HAP-1 (cell line): Measurements from ENCODE around the gene NPPB.

ENCODE experiments used
- DNase-seq, 2 experiments: peaks; one replicate each; pipeline ENCODE4 v3.0.0-alpha.2; 2016 to 2020; ENCODE audit warnings: low spot score in 2 of 2
- H3K27me3 ChIP-seq: fragments of 250-450 bp; sonication (Bioruptor Pico); 2 replicates; pipeline ENCODE4 v1.5.1; 2020; ENCODE audit warnings: low read depth, mild to moderate bottlenecking, moderate library complexity
- H3K36me3 ChIP-seq: fragments of 250-450 bp; sonication (Bioruptor Pico); replicated peaks from 2 replicates; pipeline ENCODE4 v1.5.1; 2020; ENCODE audit warnings: mild to moderate bottlenecking
- H3K4me1 ChIP-seq: fragments of 250-450 bp; sonication (Bioruptor Pico); 2 replicates; pipeline ENCODE4 v1.5.1; 2020; ENCODE audit warnings: mild to moderate bottlenecking
- H3K4me3 ChIP-seq: fragments of 250-450 bp; sonication (Bioruptor Pico); 2 replicates; pipeline ENCODE4 v1.5.1; 2020; ENCODE audit warnings: mild to moderate bottlenecking, moderate library complexity
- H3K9me3 ChIP-seq: fragments of 250-450 bp; sonication (Bioruptor Pico); 2 replicates; pipeline ENCODE4 v1.5.1; 2020; ENCODE audit warnings: mild to moderate bottlenecking, moderate library complexity
- in situ Hi-C: fragments of 300-500 bp; cut with MboI; formaldehyde crosslinking; loops from 3 replicates; pipeline ENCODE4 v1.14.3; 2020; ENCODE audit warnings: low sequenced_read_pairs, inconsistent platforms, mixed read lengths

Gene NPPB

GRCh38 chr1:11877074-11877473 lies 18.3 kb upstream of the NPPB start:
- H3K4me3 ChIP-seq, result no peak overlapping the region
- in situ Hi-C loops, result no loop called here
- H3K27me3 ChIP-seq, result peaks cover 41% of the 10 kb centered on the region
- DNase-seq, result no peak
- no peaks in the 10 kb centered on the region for H3K9me3 ChIP-seq
- H3K36me3 ChIP-seq, result no peaks in the 10 kb centered on the region
- H3K4me1 ChIP-seq, result no peaks in the 10 kb centered on the region

GRCh38 chr1:11875094-11875493 lies 16.3 kb upstream of the NPPB start:
- no peak overlapping the region for H3K4me3 ChIP-seq
- peaks cover 41% of the 10 kb centered on the region for H3K27me3 ChIP-seq
- H3K9me3 ChIP-seq, result no peaks in the 10 kb centered on the region
- in situ Hi-C loops, result no loop called here
- no peaks in the 10 kb centered on the region for H3K4me1 ChIP-seq
- no peak for DNase-seq
- no peaks in the 10 kb centered on the region for H3K36me3 ChIP-seq

GRCh38 chr1:11874624-11875023 lies 15.9 kb upstream of the NPPB start:
- H3K27me3 ChIP-seq, result peaks cover 38% of the 10 kb centered on the region
- H3K9me3 ChIP-seq, result no peaks in the 10 kb centered on the region
- no peak for DNase-seq
- no peak overlapping the region for H3K4me3 ChIP-seq
- in situ Hi-C loops, result no loop called here
- no peaks in the 10 kb centered on the region for H3K36me3 ChIP-seq
- no peaks in the 10 kb centered on the region for H3K4me1 ChIP-seq

GRCh38 chr1:11874258-11874562 lies 15.5 kb upstream of the NPPB start:
- Histone ChIP-seq H3K27me3 (peaks cover 38% of the 10 kb centered on the region), H3K36me3 (no peaks in the 10 kb centered on the region), H3K9me3 (no peaks in the 10 kb centered on the region), H3K4me1 (no peaks in the 10 kb centered on the region), H3K4me3 (no peak overlapping the region)
- in situ Hi-C loops, result no loop called here
- DNase-seq, result no peak

GRCh38 chr1:11873395-11874257 lies 14.9 kb upstream of the NPPB start:
- peaks cover 35% of the 10 kb centered on the region for H3K27me3 ChIP-seq
- no peaks in the 10 kb centered on the region for H3K36me3 ChIP-seq
- no peaks in the 10 kb centered on the region for H3K4me1 ChIP-seq
- DNase-seq, result no peak
- in situ Hi-C loops, result no loop called here
- no peak overlapping the region for H3K4me3 ChIP-seq
- no peaks in the 10 kb centered on the region for H3K9me3 ChIP-seq

GRCh38 chr1:11872545-11872944 lies 13.8 kb upstream of the NPPB start:
- DNase-seq, result no peak
- in situ Hi-C loops, result no loop called here
- Histone ChIP-seq H3K4me1 (no peaks in the 10 kb centered on the region), H3K4me3 (no peak overlapping the region), H3K27me3 (peaks cover 29% of the 10 kb centered on the region), H3K9me3 (no peaks in the 10 kb centered on the region), H3K36me3 (no peaks in the 10 kb centered on the region)

- H3K4me3 ChIP-seq, result no peak overlapping the region
Observed at GRCh38 chr1:11869650-11870207, 11.0 kb upstream of the NPPB start.

GRCh38 chr1:11869104-11869503 lies 10.4 kb upstream of the NPPB start:
- no peak overlapping the region for H3K4me3 ChIP-seq
- in situ Hi-C loops, result no loop called here
- peaks cover 21% of the 10 kb centered on the region for H3K27me3 ChIP-seq
- no peaks in the 10 kb centered on the region for H3K4me1 ChIP-seq
- H3K9me3 ChIP-seq, result no peaks in the 10 kb centered on the region
- no peak for DNase-seq
- no peaks in the 10 kb centered on the region for H3K36me3 ChIP-seq

More at GRCh38 chr1:11869650-11870207, 11.0 kb upstream of the NPPB start:
- in situ Hi-C loops, result no loop called here
- Histone ChIP-seq H3K9me3 (no peaks in the 10 kb centered on the region), H3K36me3 (no peaks in the 10 kb centered on the region), H3K27me3 (peaks cover 21% of the 10 kb centered on the region), H3K4me1 (no peaks in the 10 kb centered on the region)
- no peak for DNase-seq

- no peak overlapping the region for H3K4me3 ChIP-seq
- no peak for DNase-seq
- no peaks in the 10 kb centered on the region for H3K4me1 ChIP-seq
- H3K27me3 ChIP-seq, result peaks cover 21% of the 10 kb centered on the region
- H3K9me3 ChIP-seq, result no peaks in the 10 kb centered on the region
- in situ Hi-C loops, result no loop called here
- no peaks in the 10 kb centered on the region for H3K36me3 ChIP-seq
Observed at GRCh38 chr1:11868331-11868980, 9.7 kb upstream of the NPPB start.

GRCh38 chr1:11862890-11863289 lies 4.1 kb upstream of the NPPB start:
- in situ Hi-C loops, result no loop called here
- Histone ChIP-seq H3K27me3 (peaks cover 26% of the 10 kb centered on the region), H3K4me1 (no peaks in the 10 kb centered on the region), H3K36me3 (no peaks in the 10 kb centered on the region), H3K4me3 (no peak overlapping the region), H3K9me3 (no peaks in the 10 kb centered on the region)
- no peak for DNase-seq

- H3K4me1 ChIP-seq, result no peaks in the 10 kb centered on the region
- H3K9me3 ChIP-seq, result no peaks in the 10 kb centered on the region
- no peaks in the 10 kb centered on the region for H3K36me3 ChIP-seq
- H3K27me3 ChIP-seq, result peaks cover 31% of the 10 kb centered on the region
- H3K4me3 ChIP-seq, result no peak overlapping the region
- in situ Hi-C loops, result no loop called here
- no peak for DNase-seq
Observed at GRCh38 chr1:11860587-11860986, 1.8 kb upstream of the NPPB start.

- Histone ChIP-seq H3K4me1 (no peaks in the 10 kb centered on the region), H3K4me3 (no peak overlapping the region), H3K36me3 (no peaks in the 10 kb centered on the region), H3K27me3 (peaks cover 31% of the 10 kb centered on the region), H3K9me3 (no peaks in the 10 kb centered on the region)
- DNase-seq, result no peak
- in situ Hi-C loops, result no loop called here
Observed at GRCh38 chr1:11860083-11860482, 1.3 kb upstream of the NPPB start.

- peaks cover 31% of the 10 kb centered on the region for H3K27me3 ChIP-seq
- no peaks in the 10 kb centered on the region for H3K4me1 ChIP-seq
- in situ Hi-C loops, result no loop called here
- peak; percentile 39 to 89 for DNase-seq
- H3K9me3 ChIP-seq, result no peaks in the 10 kb centered on the region
- H3K36me3 ChIP-seq, result no peaks in the 10 kb centered on the region
- no peak overlapping the region for H3K4me3 ChIP-seq
Observed at GRCh38 chr1:11858968-11859871, 475 bp upstream of the NPPB start.
